GM21737 (cell line): ENCODE results near the gene PRKG1.

Experiments
- ATAC-seq: cut with Tn5 transposase; IDR thresholded peaks from one replicate; pipeline ENCODE4 v1.9.1; 2021; ENCODE audit warnings: mild to moderate bottlenecking, moderate library complexity; ENCODE audit not compliant: unreplicated experiment

PRKG1 gene

DNA sequence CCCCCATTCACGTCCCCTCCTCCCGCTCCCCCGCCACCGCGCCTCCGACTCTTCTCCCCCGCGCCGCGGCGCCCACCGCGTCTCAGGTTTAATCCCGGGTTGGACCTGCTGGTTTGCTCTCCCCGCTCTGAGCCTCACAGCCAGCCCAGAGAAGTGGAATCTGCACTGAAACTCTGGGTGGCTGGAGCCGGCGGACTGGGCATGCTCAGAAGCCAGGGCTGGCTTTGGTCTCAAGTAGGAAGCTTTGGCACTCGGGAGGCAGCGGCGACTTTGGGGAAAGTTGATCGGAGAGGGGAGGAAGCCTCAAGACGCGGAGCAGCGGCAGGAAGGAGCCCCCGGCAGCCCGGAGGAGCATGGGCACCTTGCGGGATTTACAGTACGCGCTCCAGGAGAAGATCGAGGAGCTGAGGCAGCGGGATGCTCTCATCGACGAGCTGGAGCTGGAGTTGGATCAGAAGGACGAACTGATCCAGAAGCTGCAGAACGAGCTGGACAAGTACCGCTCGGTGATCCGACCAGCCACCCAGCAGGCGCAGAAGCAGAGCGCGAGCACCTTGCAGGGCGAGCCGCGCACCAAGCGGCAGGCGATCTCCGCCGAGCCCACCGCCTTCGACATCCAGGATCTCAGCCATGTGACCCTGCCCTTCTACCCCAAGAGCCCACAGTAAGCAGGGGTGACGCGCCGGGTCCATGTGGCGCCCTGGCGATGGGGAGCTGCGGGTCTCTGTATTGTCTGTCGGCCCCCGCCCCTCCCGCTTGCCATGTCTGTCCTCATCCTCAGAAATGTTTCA is at the start of gene PRKG1:
TSS of gene PRKG1 (plus strand) at position 250 of the 791 bp plus-strand sequence.
- no peak for ATAC-seq

DNA sequence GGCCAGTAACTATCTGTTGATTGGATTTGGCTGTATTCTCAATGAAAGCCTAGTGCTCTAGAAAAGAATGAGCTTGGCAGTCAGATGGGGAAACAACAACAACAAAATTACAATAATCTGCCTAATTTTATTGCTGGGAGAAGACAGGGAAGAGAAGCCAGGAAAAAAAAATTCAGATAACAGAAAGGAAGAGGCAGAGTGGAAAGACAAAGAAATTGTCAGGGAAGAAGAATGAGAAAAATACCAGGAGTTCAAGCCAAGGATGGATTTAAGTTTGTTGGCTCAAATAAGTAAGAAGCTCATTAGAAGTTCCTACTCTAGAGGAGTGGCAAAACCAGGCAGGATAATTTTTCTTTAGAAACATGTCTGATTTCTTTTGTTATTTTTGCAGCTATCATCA is 45.9 kb upstream of the PRKG1 start:
- ATAC-seq, result no peak

DNA sequence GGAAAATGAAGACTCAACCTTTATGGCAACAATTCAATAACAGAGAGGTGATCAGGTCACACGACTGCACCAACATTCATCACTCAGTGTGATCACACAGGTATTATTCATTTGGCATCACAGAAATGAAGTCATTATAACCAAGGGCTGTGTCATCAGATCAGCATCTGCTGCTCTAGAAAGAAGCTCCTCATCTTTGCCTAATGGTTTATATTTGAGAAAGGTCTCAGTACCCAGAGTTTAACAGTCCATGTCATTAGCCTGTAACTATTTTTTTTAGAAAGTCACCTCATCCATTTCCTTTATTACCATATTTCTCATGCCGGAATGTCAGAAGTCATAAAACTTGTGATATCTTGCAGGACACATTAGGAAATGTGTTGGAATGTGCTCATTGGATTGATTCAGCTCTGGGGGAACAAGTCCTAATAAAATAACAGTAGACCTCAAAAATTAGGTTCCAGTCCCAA is 45.1 kb upstream of the PRKG1 start:
- ATAC-seq, result no peak

DNA sequence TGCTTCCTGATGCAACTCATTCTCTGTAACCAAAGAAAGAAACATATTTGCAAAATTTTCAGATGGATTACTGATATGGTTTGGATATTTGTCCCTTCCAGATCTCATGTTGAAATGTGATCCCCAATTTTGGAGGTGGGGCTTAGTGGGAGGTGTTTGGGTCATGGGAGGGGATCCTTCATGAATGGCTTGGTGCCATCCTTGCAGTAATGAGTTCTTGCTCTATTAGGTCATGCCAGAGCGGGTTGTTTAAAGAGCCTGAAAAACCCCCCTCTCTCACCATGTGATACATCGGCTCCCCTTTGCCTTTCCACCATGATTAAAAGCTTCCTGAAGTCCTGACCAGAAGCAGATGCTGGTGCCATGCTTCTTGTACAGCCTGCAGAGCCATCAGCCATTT is 43.8 kb upstream of the PRKG1 start:
- no peak for ATAC-seq

DNA sequence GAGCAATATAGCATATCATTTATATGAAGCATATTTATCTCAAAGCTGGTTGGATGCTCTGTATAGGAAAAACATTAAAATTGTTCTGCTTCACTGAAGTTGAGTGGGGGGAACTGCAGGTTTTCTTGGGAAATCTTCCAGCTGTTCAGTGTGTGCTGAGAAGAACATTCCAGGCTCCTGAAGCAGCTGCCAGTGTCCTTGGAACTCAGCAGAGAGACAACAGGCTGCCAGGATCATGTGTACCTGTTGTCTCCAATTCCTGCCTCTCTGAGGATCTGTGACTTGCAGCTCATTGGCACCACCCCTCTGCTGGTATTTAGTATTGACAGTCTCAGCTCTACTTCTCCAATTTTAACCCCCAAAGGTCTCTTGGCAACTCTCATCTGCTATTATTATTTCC is 42.3 kb upstream of the PRKG1 start:
- ATAC-seq, result no peak

DNA sequence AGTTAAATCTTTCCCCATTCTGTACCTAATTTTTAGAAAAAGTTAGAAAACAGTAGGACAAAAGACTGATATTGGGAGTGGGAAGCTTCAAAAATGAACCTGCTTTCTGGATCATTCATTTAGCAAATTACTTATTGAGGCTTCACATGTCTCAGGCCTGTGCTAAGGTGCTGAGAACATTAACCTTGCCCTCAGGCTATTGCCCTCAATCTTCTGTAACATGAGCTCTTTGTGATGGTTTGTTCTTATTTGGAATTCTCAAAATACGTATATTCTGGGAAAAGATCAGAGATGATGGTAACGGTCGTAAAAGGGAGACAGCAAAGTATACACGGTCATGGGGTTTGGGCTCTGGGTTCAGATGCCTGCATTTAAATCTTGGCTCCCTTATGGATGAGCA is 39.5 kb upstream of the PRKG1 start:
- ATAC-seq, result no peak

DNA sequence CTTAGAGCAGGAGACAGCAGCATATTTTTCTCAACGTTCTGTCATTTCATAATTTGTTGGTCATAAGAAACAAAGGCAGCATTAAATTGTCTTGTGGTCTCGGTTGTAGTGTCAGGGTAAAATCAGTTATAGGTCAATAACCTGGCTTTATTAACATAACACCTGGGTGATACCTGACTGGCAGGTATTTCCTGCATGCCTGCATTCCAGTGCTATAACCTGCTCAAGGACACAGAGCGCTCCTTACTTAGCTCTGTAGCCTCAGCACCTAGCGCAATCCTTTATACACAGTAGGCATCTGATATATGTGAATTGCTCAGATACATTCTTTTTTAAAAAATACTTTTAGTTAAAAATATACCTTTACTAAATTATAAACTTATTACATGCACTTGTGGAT is 38.9 kb upstream of the PRKG1 start:
- ATAC-seq, result no peak

DNA sequence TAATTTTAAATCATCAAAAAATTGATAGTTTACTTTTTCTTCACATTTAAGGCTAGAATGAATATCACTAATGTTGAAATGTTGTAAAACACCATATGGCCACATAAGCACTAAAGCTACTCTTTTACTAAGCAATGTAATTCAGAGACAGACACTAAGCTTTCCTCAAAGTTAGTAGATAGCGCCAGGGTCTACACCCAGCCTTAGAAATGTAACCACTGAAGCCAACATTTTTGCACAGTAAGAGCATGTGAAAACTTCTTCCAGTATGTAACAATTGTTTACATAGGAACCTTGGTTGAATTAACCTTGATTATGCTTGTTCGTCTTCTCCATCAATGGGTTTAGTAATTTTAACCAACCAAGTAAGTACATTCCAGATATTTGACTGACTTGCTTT is 28.4 kb upstream of the PRKG1 start:
- no peak for ATAC-seq

DNA sequence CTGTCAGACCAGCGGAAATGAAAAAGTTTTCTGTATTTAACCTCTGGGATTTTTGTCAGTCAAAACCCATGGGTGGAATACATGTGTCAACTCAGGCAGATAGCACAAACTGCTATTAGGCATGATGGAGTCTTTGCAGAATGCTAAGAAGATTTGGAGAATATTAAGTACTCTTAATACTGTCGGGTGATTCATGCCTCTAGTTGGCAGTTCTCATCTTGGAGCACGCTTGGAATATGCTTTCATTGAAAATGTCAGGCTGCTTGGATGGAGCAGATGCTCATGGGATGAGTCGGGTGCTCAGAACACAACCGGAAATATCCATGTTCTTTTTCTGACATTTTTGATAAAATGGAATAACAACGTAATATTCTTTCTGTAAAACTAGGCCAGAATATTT is 27.6 kb upstream of the PRKG1 start:
- ATAC-seq, result no peak

DNA sequence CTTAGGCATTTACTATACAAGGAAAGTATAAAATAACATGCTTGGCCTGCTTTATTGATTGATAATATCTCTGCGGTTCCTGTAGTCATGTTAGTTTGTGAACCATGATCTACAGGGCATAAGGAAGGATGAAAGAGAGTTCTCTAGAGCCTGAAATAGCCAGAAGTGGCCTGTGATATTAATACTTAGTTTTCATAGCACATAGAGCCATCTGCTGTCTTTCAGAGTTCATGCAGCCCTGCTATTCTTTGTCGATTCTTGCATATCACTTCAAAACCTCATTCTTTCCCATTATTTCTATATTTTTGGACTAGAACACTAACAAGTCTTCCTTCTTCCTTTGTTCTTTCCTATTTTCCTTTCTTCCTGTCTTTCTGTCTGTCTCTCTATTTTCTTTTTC is 26.4 kb upstream of the PRKG1 start:
- ATAC-seq, result no peak

DNA sequence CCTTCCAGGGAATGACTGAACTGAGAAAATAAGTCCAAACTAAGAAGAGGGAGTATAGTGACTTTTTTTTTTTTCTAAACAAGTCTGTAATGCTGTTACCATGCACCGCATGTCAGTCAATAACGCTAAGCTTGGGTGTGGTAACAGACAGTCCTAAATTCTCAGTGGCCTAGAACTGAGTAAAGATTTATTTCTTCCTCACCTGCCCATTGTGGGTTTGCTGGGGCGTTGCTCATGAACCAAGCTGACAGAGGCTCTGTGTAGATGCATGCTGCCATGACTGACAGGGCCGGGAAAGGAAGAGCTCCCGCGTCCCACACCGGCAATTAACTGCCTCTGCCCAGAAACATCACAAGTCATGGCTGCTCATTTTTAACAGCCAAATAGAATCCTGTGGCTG is 25.5 kb upstream of the PRKG1 start:
- no peak for ATAC-seq

DNA sequence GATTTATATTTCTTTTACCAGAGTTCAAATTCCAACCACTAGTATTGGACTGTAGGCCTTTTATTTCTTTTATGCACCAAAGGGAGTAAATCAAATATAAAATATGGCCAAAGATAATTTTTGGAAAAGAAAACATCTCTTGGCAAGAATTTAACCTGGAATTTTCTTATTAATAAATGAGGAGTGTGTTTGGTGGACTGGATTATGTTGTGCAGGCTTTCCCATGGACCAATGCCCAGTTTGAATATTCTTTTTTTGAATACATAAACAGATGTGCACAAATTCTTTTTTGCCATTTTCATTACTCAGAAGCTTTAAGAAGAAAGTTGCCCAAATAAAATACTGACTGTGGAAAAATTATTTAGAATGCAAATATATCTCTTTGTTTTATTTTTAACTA is 22.1 kb upstream of the PRKG1 start:
- ATAC-seq, result no peak

DNA sequence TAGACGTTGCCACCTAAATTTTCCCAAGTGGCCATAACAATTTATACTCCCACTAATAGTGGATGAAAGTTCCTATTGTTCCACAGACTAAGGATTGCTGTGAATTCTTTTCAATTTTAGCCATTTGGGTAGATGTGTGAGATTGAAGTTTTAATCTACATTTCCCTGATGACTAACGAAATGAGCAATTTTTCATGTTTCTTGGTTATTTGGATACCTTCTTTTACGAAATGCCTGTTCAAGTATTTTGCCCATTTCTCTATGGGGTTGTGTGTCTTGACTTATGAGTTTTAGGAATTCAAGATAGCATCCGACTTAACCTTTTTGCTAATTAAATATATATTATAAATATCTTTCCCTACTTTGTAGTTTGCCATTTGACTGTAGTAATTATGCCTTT is 16.4 kb upstream of the PRKG1 start:
- ATAC-seq, result no peak

DNA sequence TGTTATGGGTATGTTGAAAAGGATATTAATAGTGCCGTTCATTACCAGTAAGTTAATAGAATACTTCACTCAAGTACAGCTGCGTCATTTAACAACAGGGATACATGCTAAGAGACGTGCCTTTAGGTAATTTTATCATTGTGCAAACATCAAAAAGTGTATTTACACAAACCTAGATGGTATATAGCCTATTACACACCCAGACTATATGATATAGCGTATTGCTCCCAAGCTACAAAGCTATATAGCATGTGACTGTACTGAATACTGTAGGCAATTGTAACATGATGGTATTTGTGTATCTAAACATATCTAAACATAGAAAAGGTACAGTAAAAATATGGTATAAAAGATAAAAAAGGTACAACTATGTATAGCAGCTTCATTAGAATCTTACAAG is 11.1 kb upstream of the PRKG1 start:
- no peak for ATAC-seq

DNA sequence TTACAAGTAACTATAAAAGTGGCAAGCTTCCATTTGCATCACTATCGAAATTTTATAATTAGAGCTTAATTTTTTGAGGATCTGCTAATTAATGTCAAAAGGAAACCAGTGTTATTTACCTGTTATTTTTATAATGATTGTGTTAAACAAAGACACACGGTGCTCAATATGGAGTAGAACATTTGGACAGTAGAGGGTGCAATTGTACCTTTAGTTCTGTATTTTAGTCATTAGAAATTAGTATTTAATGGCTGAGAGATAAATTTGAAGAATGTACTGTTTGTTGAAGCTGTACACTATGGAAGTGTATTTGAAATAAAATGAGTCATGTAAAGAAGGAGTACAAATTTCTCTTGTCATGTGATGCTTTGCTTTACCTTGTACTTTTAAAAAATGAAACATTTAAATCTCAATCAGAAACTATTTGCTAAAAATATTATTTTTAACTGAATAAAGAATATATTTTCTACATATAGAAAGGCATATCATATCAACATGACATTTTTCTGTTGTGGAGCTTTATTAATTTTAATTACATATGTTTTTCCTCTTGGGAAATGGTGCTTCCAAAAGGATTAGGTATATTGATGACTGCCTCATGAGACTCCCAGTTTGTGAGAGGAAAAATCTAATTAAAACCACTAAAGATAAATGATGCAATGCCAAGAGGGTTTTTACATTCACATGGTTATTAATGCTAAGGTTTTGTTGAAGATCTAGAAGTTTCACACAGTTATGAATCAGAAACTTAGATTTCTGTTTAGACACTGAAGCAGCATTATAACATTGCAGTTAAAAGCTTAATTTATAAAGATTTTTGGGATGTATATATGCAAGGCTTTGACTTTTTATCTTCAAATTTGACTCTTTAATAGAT is 10.4 kb upstream of the PRKG1 start:
- ATAC-seq, result no peak

DNA sequence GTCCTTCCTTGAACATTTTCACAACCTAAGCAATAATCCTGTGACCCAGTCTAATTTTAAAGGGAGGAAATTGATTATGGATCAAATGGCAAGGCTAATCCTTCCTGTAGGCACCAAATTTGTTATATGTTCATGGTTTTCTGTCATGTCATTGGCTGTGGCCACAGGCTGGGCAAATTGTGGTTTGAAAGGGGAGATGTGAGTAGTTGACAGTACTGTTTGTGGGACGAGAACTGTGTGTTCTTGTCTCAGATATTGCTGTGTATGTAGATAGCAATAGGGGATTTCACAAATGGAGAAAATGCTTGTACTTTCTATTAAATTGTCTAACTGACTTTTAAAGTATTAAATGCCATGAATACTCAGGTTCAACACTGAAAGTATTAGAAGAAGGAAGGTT is 8.1 kb upstream of the PRKG1 start:
- no peak for ATAC-seq

DNA sequence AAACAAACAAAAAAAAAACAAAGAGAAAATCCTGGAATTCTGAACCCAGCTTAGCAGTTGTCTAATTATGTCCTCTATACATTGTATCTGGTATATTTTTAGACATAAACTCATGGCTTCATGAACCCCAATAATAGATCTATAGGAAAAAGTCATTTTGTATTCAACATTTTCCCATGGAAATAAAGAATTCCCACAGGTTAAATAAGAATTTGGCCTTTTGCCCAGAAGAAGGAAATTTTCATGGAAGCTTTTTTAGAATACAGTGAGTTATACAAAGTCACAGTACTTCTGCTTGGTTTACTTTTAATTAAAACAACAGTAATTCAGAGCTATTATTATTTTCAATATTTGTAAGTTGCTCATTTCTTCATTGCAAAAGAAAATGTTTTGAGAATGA is 2.1 kb upstream of the PRKG1 start:
- no peak for ATAC-seq

DNA sequence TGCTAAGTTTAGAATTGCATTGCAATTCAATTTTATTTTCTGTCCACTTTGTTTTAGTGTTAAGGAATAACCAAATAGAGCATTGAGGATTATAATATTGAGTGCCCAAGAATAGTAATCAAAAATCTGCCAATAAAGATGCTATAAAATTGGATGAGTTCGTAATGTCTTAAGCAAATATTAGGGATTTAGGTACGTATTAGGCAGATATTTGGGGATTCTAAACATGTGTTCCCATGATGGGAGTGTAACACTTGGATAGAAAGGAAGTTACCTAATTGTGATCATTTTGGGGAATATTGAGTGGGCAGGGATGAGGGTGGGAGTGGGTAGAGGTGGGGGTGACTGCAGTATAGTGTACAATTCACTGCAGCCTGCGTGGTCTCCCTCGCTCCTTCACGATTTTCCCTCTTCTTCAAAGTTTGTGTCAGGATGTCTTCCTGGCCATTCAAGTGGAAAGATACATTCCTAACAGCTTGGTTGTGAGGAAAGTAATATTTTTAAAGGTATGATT is 1.3 kb upstream of the PRKG1 start:
- no peak for ATAC-seq

DNA sequence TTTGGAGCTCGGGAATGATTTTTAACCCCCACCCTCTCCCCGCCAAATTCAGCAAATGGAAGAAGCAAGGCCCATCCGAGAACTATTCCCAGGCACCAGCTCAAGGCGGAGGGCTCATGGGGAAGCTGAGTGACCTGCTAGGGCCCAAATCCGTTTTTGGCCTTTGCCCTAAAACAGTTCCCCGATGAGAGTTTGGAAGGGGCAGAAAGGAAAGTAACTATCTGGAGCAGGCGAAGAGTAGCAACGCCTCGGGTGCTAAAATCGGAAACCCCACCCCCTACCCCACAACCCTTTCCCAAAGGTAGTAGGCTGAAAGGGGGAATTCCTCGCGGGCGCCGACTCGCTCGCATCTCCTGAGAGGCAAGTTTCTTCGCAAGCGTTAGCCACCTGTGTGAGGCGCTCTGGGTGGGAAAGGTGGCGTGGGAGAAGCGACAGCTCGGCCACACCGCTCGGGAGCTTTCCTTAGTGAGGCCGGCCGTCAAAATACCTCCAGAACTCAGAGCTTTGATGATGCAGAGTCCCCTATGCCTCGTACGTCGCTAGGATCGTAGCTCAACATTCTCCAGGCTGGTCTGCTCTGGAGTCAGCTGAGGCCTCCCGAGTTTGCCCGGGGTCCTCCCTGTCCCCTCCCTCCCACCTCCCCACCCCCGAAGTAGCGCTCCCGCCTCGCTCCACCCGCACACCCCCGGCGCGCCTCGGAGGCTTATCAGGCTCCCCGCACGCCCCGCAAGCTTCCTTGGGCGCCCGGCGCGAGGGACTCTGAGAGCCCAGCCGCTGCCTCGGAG is 642 bp upstream of the PRKG1 start:
- ATAC-seq, result no peak

DNA sequence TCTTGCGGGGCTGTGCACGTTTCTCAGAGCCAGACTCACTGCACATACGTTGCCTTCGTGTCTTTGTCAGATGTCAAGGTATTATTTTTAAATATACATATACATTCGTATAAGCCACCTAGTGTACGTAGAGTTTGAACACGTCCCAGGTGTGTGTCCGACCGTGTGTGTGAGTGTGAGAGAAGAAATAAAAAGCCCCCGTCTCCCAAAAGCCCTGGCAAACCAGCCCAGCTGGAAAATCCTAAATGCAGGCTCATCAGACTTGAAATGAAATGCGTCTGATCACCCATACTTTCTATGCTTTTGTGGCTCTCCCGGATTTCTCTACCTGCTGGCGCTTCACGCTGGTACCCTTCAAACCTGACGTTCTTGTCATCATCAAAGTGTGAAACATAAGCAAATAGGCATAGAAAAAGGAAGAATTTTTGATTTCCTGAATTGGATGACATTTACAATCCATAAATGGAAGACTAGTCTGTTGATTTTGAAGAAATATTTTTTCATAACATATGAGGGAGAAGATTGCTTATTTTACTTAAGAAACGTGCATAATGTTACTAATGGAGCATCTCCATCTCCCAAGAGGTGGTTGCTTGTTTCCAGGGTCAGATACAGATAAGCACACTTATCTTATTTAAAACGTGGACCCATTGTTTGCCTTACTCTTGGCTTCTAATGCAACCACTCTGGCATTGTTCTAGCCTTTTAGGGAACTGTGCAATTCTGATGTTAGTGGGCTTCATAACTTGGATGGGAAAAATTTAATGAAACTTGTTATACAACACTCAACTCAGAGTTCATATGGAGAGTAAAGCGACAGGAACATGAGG is 971 bp downstream of the PRKG1 start:
- no peak for ATAC-seq
